DOHH2 (cell line): Measurements from ENCODE around the gene DUSP16.

Experiments
- CTCF ChIP-seq: fragments of 200-600 bp; sonication (generic); IDR thresholded peaks from one replicate; pipeline ENCODE4 v1.5.1; 2014; ENCODE audit warnings: antibody characterized with exemption, mild to moderate bottlenecking, low read depth, low read length; ENCODE audit not compliant: poor library complexity, severe bottlenecking
- EZH2phosphoT487 ChIP-seq: fragments of 200-600 bp; sonication (generic); IDR thresholded peaks from 2 replicates; pipeline ENCODE4 v1.6.1; 2017; ENCODE audit warnings: borderline replicate concordance, mild to moderate bottlenecking, antibody characterized with exemption, low read length, moderate library complexity, mixed read lengths

GRCh38 chr12:12513416-12514006, 49.2 kb downstream of the DUSP16 start:
- TF ChIP-seq CTCF (no peak), EZH2phosphoT487 (no peak)
